HG02798 (cell line): Measurements from ENCODE around the gene ARHGAP45.
A peak's percentile ranks its signal among the peaks of the same experiment; 100 is the strongest.

Experiments used
- ATAC-seq: cut with Tn5 transposase; IDR thresholded peaks from one replicate; pipeline ENCODE4 v1.9.1; 2021; ENCODE audit warnings: mild to moderate bottlenecking; ENCODE audit not compliant: unreplicated experiment, poor library complexity

ARHGAP45 gene

GRCh38 chr19:1053176-1054101 is 13.5 kb upstream of the ARHGAP45 start:
- ATAC-seq = no peak

- ATAC-seq = no peak
Observed at GRCh38 chr19:1054102-1055027, 12.6 kb upstream of the ARHGAP45 start.

GRCh38 chr19:1055028-1055425 is 11.9 kb upstream of the ARHGAP45 start:
- ATAC-seq = no peak

- no peak for ATAC-seq
Observed at GRCh38 chr19:1055886-1056620, 10.9 kb upstream of the ARHGAP45 start.

GRCh38 chr19:1057176-1057855 is 9.7 kb upstream of the ARHGAP45 start:
- ATAC-seq = no peak

DNA sequence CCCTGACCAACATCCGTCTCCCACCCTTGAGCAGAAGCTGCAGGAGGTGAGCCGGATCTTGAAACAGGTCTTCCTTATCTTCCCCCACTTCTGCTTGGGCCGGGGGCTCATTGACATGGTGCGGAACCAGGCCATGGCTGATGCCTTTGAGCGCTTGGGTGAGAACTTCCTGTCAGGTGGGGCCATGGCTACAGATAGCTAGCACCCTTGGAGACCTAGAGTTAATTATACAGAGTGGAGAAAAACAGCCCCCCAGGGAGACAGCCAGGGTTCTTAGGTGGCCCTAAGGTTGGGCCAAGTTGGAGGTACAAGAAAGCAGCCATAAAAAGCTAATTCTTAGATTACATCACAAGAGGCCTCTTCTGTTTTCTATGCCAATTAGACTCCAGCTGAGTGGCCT is 8.9 kb upstream of the ARHGAP45 start:
- no peak for ATAC-seq

GRCh38 chr19:1060689-1061088 is 6.3 kb upstream of the ARHGAP45 start:
- no peak for ATAC-seq

DNA sequence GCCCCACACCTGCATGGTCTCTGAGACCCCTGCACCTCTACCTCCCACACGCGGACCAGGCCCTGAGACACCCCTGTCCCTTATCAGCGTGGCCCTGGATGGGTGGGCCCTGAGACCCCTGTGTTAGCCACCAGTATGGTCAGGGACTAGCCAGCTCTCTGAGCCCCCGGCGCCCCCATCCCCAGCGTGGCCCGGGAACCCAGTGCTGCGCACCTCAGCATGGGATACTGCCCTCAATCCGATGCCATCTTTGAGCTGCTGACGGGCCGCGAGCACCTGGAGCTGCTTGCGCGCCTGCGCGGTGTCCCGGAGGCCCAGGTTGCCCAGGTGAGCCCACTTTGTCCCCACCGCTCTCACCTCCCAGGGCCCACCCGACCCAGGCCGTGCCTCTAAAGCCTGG is 5.0 kb upstream of the ARHGAP45 start:
- no peak for ATAC-seq

DNA sequence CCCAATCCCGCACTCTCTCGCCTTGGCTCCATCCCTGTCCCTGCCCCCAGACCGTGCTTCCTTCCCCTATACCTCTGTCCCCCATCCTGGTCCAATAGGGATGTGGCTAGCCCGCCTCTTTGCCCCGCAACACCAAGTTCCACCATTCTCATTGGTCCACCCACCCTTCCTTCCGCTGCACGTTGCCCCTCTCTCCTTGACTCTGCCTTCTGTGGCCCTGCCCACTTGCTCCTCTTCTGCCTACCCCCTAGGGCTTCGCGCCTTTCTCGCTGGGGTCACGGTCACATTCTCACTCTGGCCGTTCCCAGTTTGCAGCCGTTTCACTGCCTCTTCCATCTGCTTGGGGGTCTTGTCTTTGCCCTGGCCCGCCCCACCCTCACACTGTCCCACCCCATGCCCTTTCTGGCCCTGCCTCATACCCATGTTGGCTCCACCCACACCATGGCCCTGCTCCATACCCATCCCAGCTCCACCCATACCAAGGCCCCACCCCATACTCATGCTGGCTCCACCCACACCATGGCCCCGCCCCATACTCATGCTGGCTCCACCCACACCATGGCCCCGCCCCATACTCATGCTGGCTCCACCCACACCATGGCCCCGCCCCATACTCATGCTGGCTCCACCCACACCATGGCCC is 4.5 kb upstream of the ARHGAP45 start:
- no peak for ATAC-seq

DNA sequence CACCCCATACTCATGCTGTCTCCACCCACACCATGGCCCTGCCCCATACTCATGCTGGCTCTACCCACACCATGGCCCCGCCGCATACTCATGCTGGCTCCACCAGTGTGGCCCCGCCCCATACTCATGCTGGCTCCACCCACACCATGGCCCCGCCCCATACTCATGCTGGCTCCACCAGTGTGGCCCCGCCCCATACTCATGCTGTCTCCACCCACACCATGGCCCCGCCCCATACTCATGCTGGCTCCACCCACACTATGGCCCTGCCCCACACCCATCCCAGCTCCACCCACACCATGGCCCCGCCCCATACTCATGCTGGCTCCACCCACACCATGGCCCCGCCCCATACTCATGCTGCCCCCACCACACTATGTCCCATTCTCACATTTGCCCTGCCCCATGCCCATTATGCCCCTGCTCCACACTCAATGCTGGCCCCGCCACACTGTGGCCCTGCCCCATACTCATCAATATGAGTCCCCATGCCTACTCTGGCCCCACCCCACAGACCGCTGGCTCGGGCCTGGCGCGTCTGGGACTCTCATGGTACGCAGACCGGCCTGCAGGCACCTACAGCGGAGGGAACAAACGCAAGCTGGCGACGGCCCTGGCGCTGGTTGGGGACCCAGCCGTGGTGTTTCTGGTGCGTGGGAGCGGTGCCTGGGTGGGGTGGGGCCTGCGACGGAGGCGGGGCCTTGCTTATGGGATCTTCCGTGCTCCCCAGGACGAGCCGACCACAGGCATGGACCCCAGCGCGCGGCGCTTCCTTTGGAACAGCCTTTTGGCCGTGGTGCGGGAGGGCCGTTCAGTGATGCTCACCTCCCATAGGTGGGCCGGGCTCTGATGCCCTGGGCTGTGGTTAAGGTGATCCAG is 3.7 kb upstream of the ARHGAP45 start:
- ATAC-seq = no peak

DNA sequence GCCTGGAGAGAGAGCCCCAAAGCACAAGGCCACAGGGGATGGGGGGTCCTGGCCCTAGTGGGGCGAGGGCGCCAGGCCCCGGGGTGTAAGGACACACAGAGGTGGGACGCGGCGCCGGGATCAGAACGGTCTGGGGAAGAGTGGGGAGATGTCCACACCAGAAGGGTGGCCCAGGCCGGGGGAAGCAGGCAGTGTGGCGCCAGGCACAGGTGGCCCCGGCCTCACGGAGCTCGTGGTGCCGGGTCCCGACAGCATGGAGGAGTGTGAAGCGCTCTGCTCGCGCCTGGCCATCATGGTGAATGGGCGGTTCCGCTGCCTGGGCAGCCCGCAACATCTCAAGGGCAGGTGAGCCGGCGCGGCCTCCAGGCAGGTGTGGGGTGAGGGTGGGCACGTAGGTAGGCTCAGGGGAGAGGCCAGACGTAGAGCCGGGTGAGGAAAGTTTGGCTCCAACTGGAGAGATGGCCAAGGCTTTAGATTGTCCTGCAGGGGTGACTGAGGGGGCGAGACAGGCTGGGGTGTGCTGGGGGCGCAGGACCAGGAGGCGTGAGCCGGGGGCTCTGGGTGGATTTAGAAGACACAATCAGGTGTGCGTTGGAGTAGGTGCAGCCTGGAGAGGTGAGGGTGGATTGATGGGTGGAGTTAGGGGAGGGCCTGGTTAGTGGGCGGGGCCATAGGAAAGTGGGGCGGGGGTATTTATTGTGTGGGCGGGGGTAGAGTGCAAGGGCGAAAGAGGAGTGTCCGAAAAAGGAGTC is 2.9 kb upstream of the ARHGAP45 start:
- ATAC-seq = no peak

- ATAC-seq = no peak
Observed at GRCh38 chr19:1064661-1065605, 2.0 kb upstream of the ARHGAP45 start.

- ATAC-seq = no peak
Observed at GRCh38 chr19:1065606-1066109, 1.3 kb upstream of the ARHGAP45 start.

DNA sequence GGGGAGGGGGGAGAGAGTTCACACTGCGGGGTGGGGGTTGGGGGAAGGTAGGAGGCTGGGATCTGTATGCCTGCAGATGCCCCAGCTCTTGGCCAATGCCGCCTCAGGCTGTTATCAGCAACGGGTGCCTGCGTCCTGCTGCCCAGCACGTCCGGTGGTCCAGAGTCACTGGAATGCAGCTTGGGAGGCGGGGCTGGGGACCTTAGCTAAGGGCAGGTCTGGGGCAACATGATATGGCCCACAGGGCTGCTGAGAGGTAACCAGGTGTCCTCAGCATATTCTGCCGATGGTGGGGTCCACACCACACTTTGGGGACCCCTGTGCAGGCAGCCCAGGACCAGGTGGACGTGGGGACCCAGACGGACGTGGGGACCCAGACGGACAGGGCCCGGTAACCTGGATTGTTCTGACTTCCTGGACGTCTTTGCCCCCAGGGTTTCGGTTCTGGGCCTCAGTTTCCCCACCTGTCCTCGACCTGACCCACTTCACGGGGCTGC is 668 bp upstream of the ARHGAP45 start:
- no peak for ATAC-seq

GRCh38 chr19:1067341-1067957 is 482 bp downstream of the ARHGAP45 start:
- ATAC-seq = peak; percentile 15
